Measurements from ENCODE around the gene CHKB.

GRCh38 chr22:50582493-50583293 is at the start of gene CHKB:
- peak; percentile 95 to 97 for TF ChIP-seq POLR2A (IDR thresholded peaks at IDR 0.05)
- peak in 1 of 4 experiments; percentile 23 for TF ChIP-seq CTCF (IDR thresholded peaks at IDR 0.05)
